ENCODE measurements around the gene APEH.
"Not testable (repeated sequence)": the region's sequence is repeated elsewhere in the genome, so short reads cannot be mapped to it uniquely, and the experiment has no call there.

GRCh38 chr3:49685846-49686245, 11.7 kb downstream of the APEH start:
- not testable (repeated sequence) for TF ChIP-seq EZH2 (IDR thresholded peaks at IDR 0.05); CTCF (IDR thresholded peaks at IDR 0.05 in 2 of 3, conservative IDR thresholded peaks at IDR 0.05 in 1 of 3; ENCODE audit: borderline replicate concordance in 1 of 3, insufficient read depth in 1 of 3, low read depth in 2 of 3, low read length in 2 of 3); YY1 (IDR thresholded peaks at IDR 0.05; ENCODE audit: extremely low read depth, insufficient replicate concordance, low read depth, low read length); EZH2phosphoT487 (IDR thresholded peaks at IDR 0.05; ENCODE audit: borderline replicate concordance); POLR2AphosphoS5 (IDR thresholded peaks at IDR 0.05; ENCODE audit: low read depth, low read length); POLR2A (IDR thresholded peaks at IDR 0.05; ENCODE audit: borderline replicate concordance, extremely low read depth, insufficient read depth, insufficient read length)
- TF ChIP-seq, protein P1, sequence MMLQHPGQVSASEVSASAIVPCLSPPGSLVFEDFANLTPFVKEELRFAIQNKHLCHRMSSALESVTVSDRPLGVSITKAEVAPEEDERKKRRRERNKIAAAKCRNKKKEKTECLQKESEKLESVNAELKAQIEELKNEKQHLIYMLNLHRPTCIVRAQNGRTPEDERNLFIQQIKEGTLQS (IDR thresholded peaks at IDR 0.05) = not testable (repeated sequence)

All from HCT116 (cell line).